SK-N-SH (cell line): ENCODE measurements around the gene FCGBP.

Source experiments
- CTCF ChIP-seq: fragments of 200-600 bp; sonication (generic); IDR thresholded peaks from 2 replicates; pipeline ENCODE4 v1.6.1; 2017; ENCODE audit warnings: antibody characterized with exemption, mild to moderate bottlenecking, moderate library complexity
- EP300 ChIP-seq, 2 experiments: IDR thresholded peaks; 2 replicates each; pipeline versions ENCODE4 v1.4.0 to v1.6.1; 2012; ENCODE audit warnings: borderline replicate concordance in 1 of 2, low read depth in 1 of 2, low read length in 1 of 2
- JUND ChIP-seq: IDR thresholded peaks from 2 replicates; pipeline ENCODE4 v1.4.0; 2012
- MXI1 ChIP-seq: IDR thresholded peaks from 2 replicates; pipeline ENCODE4 v1.6.1; 2012; ENCODE audit warnings: mild to moderate bottlenecking, low read depth, low read length, improper control_type of control experiment
- NFIC ChIP-seq: IDR thresholded peaks from 2 replicates; pipeline ENCODE4 v1.4.0; 2012; ENCODE audit warnings: borderline replicate concordance
- POLR2AphosphoS5 ChIP-seq: IDR thresholded peaks from 2 replicates; pipeline ENCODE4 v1.6.1; 2012; ENCODE audit warnings: low read depth, low read length
- RAD21 ChIP-seq: IDR thresholded peaks from 2 replicates; pipeline ENCODE4 v1.6.1; 2012; ENCODE audit warnings: mild to moderate bottlenecking, low read length
- REST ChIP-seq: IDR thresholded peaks from 2 replicates; pipeline ENCODE4 v1.6.1; 2012; ENCODE audit warnings: mild to moderate bottlenecking, low read depth, low read length, moderate library complexity
- USF1 ChIP-seq: IDR thresholded peaks from 2 replicates; pipeline ENCODE4 v1.4.0; 2012; ENCODE audit warnings: low read depth, borderline replicate concordance

- no peak for TF ChIP-seq POLR2AphosphoS5
- no peak for TF ChIP-seq CTCF
- TF ChIP-seq RAD21 = no peak
- TF ChIP-seq MXI1 = no peak
- TF ChIP-seq REST = no peak
- TF ChIP-seq NFIC = no peak
- TF ChIP-seq EP300 (IDR thresholded peaks at IDR 0.05; ENCODE audit: borderline replicate concordance in 1 of 2, low read depth in 1 of 2, low read length in 1 of 2) = no peak
- no peak for TF ChIP-seq USF1
- no peak for TF ChIP-seq JUND
These were observed 12.1 kb upstream of the FCGBP start for GRCh38 chr19:39946532-39946931.
